Mesodermal cell (in vitro differentiated cells): ENCODE data around the gene IKZF4.
"Not testable (repeated sequence)": the region's sequence is repeated elsewhere in the genome, so short reads cannot be mapped to it uniquely, and the experiment has no call there.

ENCODE experiments used
- H3K27ac ChIP-seq: 2 replicates; pipeline ENCODE4 v1.7.0; 2013; ENCODE audit warnings: mild to moderate bottlenecking, low read depth, low read length, moderate library complexity; ENCODE audit not compliant: severe bottlenecking
- H3K36me3 ChIP-seq: 2 replicates; pipeline ENCODE4 v1.7.1; 2013; ENCODE audit warnings: mild to moderate bottlenecking, low read length, moderate library complexity; ENCODE audit not compliant: control insufficient read depth, insufficient read depth
- H3K4me1 ChIP-seq: one replicate; pipeline ENCODE4 v1.7.1; 2013; ENCODE audit warnings: mild to moderate bottlenecking, low read length; ENCODE audit not compliant: insufficient read depth, control insufficient read depth, poor library complexity, severe bottlenecking
- H3K4me3 ChIP-seq: 2 replicates; pipeline ENCODE4 v1.7.0; 2013; ENCODE audit warnings: low read length, control low read depth, mild to moderate bottlenecking; ENCODE audit not compliant: insufficient read depth, poor library complexity, severe bottlenecking; ENCODE audit errors: extremely low read depth
- H3K9me3 ChIP-seq: 2 replicates; pipeline ENCODE4 v1.7.1; 2013; ENCODE audit warnings: mild to moderate bottlenecking, low read length, moderate library complexity; ENCODE audit not compliant: control insufficient read depth
- WGBS, 2 experiments: methylation state at CpG; one replicate each; pipeline ENCODE4 v1.1.5; 2013; ENCODE audit warnings: missing lambda C conversion rate in 2 of 2; ENCODE audit not compliant: insufficient coverage in 2 of 2; 5-methylcytosine and 5-hydroxymethylcytosine counted together

The IKZF4 gene

GRCh38 chr12:55999522-55999921 lies 21.3 kb upstream of the IKZF4 start:
- H3K4me1 ChIP-seq, H3K27ac ChIP-seq, H3K9me3 ChIP-seq, H3K4me3 ChIP-seq: not testable (repeated sequence)
- 90 to 94% methylated on average over 2 to 3 of the region's 6 CpGs for WGBS, 2 experiments
- H3K36me3 ChIP-seq = peaks cover 32% of the 10 kb centered on the region

GRCh38 chr12:55999999-56000540 lies 20.8 kb upstream of the IKZF4 start:
- H3K9me3 ChIP-seq, H3K4me1 ChIP-seq, H3K27ac ChIP-seq, H3K4me3 ChIP-seq: not testable (repeated sequence)
- 96 to 97% methylated on average over 12 to 28 of the region's 33 CpGs for WGBS, 2 experiments
- peaks cover 26% of the 10 kb centered on the region for H3K36me3 ChIP-seq

- Histone ChIP-seq H3K9me3 (no peaks in the 10 kb centered on the region), H3K36me3 (peaks cover 22% of the 10 kb centered on the region), H3K27ac (no peak overlapping the region), H3K4me3 (no peak overlapping the region), H3K4me1 (no peaks in the 10 kb centered on the region)
- WGBS, 2 experiments = 88 to 94% methylated on average over 4 of the region's 7 CpGs
These were observed 19.2 kb upstream of the IKZF4 start for GRCh38 chr12:56001487-56002100.

- not testable (repeated sequence) for H3K27ac ChIP-seq, H3K9me3 ChIP-seq, H3K4me3 ChIP-seq, H3K4me1 ChIP-seq
- H3K36me3 ChIP-seq = peaks cover 22% of the 10 kb centered on the region
- 97 to 100% methylated on average over 1 to 5 of the region's 5 CpGs for WGBS, 2 experiments
These were observed 17.5 kb upstream of the IKZF4 start for GRCh38 chr12:56003376-56003775.

GRCh38 chr12:56004211-56004610 lies 16.6 kb upstream of the IKZF4 start:
- WGBS, 2 experiments = 93 to 94% methylated on average over 10 of the region's 10 CpGs
- Histone ChIP-seq H3K4me1 (no peaks in the 10 kb centered on the region), H3K36me3 (peaks cover 22% of the 10 kb centered on the region), H3K27ac (no peak overlapping the region), H3K4me3 (no peak overlapping the region), H3K9me3 (no peaks in the 10 kb centered on the region)

- H3K9me3 ChIP-seq = no peaks in the 10 kb centered on the region
- peak overlapping the region; percentile 62 for H3K27ac ChIP-seq
- WGBS, 2 experiments = 1 to 2% methylated on average over 20 to 21 of the region's 44 CpGs
- peaks cover 3% of the 10 kb centered on the region for H3K4me1 ChIP-seq
- peak overlapping the region; percentile 70 for H3K4me3 ChIP-seq
- peaks cover 11% of the 10 kb centered on the region for H3K36me3 ChIP-seq
These were observed 13.0 kb upstream of the IKZF4 start for GRCh38 chr12:56007564-56008559.

- Histone ChIP-seq H3K4me1 (peaks cover 3% of the 10 kb centered on the region), H3K9me3 (no peaks in the 10 kb centered on the region), H3K27ac (no peak overlapping the region), H3K36me3 (no peaks in the 10 kb centered on the region), H3K4me3 (no peak overlapping the region)
- WGBS, 2 experiments = 83 to 100% methylated on average over 1 of the region's 2 CpGs
These were observed 10.7 kb upstream of the IKZF4 start for GRCh38 chr12:56010111-56010570.

GRCh38 chr12:56011509-56012090 lies 9.2 kb upstream of the IKZF4 start:
- no peaks in the 10 kb centered on the region for H3K36me3 ChIP-seq
- no peak overlapping the region for H3K27ac ChIP-seq
- peaks cover 3% of the 10 kb centered on the region for H3K4me1 ChIP-seq
- WGBS, 2 experiments = no CpG with 5 or more reads among the region's 2 CpGs
- H3K9me3 ChIP-seq = no peaks in the 10 kb centered on the region
- H3K4me3 ChIP-seq = no peak overlapping the region

- Histone ChIP-seq H3K4me1 (peaks cover 3% of the 10 kb centered on the region), H3K27ac (no peak overlapping the region), H3K36me3 (no peaks in the 10 kb centered on the region), H3K4me3 (no peak overlapping the region), H3K9me3 (no peaks in the 10 kb centered on the region)
- WGBS, 2 experiments = 92 to 97% methylated on average over 4 to 5 of the region's 5 CpGs
These were observed 7.4 kb upstream of the IKZF4 start for GRCh38 chr12:56013482-56013881.

GRCh38 chr12:56014205-56014604 lies 6.6 kb upstream of the IKZF4 start:
- Histone ChIP-seq H3K4me3 (no peak overlapping the region), H3K36me3 (no peaks in the 10 kb centered on the region), H3K27ac (no peak overlapping the region), H3K4me1 (peaks cover 3% of the 10 kb centered on the region), H3K9me3 (no peaks in the 10 kb centered on the region)
- 67 to 80% methylated on average over 1 of the region's 2 CpGs for WGBS, 2 experiments
